ENCODE data around the gene IPO11.
"Not testable (repeated sequence)": the region's sequence is repeated elsewhere in the genome, so short reads cannot be mapped to it uniquely, and the experiment has no call there.

The IPO11 gene

DNA sequence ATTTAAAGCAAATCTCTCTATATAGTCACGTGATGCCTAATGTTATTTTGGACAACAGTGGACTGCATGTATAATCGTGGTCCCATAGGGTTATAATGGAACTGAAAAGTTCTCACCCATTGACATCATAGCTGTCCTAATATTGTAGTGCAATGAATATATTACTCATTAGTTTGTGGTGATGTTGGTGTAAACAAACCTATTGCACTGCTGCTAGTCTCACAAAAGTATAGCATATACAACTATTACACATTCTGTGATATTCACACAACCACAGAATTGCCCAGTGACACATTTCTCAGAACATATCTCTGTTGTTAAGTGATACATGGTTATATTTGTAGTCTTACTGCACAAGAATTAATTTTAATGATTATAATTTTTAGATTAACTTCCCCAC is 37.7 kb downstream of the IPO11 start:
- no peak for DNase-seq (ENCODE audit: low spot score)

DNA sequence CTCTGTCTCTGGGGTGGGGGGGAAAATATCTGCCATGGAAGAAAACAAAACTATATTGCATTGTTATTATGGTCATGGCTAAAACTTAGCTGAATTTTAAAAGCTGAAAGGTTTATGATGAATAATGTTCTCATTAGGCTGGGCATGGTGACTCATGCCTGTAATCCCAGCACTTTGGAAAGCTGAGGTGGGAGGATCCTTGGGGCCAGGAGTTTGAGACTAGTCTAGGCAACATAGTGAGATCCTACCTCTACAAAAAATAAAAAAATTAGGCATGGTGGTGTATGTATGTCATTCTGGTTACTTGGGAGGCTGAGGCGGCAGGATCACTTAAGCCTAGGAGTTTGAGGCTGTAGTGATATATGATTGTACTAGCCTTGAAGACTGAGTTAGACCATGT is 44.5 kb downstream of the IPO11 start:
- no peak for DNase-seq (ENCODE audit: low spot score)

DNA sequence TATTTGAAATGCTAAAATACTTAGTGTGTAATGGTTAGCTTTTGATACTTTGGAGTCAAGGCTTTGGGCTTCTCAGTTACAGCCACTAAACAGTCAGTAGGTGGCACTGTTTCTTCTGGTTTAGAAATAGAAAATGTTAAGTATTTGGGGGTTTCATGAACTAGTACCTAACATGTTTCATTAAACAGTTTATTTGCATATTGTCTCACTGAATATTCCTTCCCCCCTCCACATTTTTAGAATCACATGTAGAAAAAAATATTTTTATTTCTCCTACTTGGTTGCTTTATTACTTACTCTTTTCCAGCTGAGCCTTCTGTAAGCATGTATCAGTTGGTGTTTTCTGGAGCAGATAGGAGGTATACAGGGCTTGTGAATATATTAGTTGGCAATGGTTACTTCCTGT is 48.0 kb downstream of the IPO11 start:
- peak; percentile 65 for DNase-seq (ENCODE audit: low spot score)

DNA sequence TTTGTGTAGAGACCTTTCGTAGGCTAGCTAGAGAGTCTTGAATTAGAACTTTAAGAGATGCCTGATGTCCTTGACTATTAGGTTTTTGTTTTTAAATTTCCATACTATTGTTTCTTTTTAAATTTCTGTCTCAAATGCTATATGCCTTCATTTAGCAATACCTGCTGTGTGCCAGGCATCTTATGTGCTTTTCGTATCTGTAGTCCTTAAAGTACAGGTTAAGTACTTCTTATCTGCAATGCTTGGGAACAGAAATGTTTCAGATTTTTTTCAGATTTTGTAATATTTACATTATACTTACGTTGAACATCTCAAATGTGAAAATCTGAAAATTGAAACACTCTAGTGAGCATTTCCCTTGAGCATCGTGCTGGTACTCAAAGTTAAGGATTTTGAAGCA is 49.0 kb downstream of the IPO11 start:
- DNase-seq (ENCODE audit: low spot score): no peak

DNA sequence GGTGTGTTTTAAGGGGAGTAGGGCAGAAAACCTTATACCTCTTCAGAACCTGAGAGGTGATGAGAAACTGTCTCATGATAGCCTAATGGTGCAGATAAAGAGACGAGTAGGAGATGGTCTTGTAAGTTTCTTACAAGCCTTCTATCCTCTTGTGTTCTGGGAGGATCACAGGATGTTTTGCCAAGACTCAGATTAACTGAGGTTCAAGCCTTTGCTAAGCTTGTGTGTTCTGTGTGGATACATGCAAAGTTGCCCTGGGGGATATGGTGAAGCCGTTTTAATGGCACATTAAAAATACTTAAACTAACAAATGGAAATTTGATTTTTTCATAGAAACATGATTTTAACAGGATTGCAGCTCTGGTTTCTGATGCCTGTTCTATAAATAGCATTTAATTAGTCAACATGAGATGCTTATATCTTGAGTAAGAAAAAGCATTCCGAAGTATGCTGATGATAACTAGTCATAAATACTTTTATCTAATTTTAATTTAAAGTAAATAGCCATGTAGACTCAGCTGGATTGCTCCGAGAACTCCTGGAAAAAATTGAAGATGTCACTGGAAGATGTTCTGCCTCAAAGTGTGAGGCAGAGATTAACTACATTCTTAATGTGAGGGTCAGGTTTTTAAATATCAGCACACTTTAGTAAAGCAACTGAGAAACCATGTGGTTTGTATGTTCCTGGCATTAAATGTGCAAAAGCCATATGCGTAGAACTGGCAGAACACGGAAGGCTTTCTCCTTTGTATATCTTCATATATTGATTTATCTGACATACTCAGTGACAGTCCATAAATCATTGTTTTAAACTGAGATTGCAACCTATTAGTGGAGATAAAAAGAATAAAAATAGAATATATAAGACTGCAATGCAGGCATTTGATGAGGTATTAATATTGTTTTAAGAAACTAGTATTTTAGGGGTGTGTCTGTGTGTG is 53.7 kb downstream of the IPO11 start:
- DNase-seq (ENCODE audit: low spot score): no peak

DNA sequence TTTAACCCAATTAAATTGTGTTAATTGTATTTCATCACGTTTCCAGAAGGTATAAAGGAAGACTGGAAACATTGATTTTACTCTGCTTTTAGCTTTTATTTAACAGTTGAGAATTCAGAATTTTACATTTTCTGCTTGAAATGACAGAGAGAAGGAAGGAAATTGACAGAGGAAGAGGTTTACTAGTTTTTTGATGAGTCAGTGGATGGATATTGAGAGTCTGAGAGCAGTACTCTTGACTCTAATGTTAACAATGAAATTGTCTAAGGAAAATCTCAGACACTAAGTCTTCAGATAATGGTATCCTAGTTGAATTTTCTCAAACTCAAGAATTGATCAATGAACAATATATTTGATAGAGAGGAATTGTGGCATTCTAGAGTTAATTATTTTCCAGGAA is 60.6 kb downstream of the IPO11 start:
- DNase-seq (ENCODE audit: low spot score): no peak

GRCh38 chr5:62475072-62475471 is 62.5 kb downstream of the IPO11 start:
- DNase-seq (ENCODE audit: low spot score): no peak

GRCh38 chr5:62477801-62478200 is 65.2 kb downstream of the IPO11 start:
- DNase-seq (ENCODE audit: low spot score): no peak

GRCh38 chr5:62483556-62483955 is 71.0 kb downstream of the IPO11 start:
- no peak for DNase-seq (ENCODE audit: low spot score)

GRCh38 chr5:62486672-62487071 is 74.1 kb downstream of the IPO11 start:
- no peak for DNase-seq (ENCODE audit: low spot score)

DNA sequence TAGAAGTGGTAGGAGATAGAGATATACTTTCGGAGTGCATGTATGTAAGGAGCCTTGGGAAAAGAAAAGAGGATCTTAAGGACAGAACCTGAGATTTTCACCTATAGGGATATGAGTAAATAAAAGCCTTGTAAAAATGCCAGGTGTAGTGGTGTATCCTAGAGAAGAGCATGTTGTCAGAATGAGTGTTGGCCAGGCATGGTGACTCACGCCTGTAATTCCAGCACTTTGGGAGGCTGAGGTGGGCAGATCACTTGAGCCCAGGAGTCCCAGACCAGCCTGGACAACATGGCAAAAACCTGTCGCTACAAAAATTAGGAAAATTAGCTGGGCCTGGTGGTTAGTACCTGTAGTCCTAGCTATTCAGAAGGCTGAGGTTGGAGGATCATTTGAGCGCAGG is 76.0 kb downstream of the IPO11 start:
- DNase-seq (ENCODE audit: low spot score): no peak

GRCh38 chr5:62489471-62489870 is 76.9 kb downstream of the IPO11 start:
- DNase-seq (ENCODE audit: low spot score): no peak

DNA sequence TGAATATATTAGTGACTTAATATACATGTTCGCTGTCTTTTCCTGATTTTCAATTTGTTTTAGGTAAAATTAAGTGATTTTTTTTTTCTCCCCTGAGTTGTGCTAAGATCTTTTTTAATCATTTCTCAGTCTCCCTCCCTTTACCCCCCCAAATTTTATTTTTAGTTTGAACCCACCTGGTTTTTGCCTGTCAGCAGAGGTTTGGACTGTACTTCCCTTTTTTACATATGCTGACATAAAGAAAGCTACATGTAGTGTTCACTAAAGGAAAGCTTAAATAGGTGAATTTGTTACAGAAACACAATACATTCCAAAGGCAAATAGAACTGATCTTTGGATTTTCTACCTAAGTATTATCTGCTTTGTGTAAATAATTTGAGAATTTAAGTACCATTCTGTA is 82.2 kb downstream of the IPO11 start:
- DNase-seq (ENCODE audit: low spot score): no peak

- DNase-seq (ENCODE audit: low spot score): no peak
These were observed 84.3 kb downstream of the IPO11 start for GRCh38 chr5:62496876-62497275.

- DNase-seq (ENCODE audit: low spot score): no peak
These were observed 86.4 kb downstream of the IPO11 start for GRCh38 chr5:62498961-62499360.

GRCh38 chr5:62499756-62500155 is 87.2 kb downstream of the IPO11 start:
- DNase-seq (ENCODE audit: low spot score): no peak

GRCh38 chr5:62502456-62503101 is 90.0 kb downstream of the IPO11 start:
- DNase-seq (ENCODE audit: low spot score): no peak

DNA sequence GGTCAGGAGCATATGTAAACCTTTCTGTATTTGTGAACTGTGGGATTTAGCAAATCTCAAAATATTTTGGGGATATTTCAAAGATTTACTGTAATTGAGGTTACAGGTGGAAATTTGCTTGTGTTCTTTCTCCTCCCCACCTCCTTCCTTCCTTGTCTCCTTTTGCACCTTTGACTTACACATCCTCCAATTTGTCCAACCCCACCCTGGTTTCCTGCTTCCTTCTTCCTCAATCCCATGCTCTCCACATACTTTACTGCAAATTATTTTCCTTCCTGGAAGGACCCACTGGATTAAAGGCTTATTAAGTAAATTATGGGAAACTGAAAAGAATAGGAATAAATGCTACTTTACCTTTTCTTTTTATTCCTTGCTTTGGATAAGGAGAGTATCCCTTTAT is 91.6 kb downstream of the IPO11 start:
- DNase-seq (ENCODE audit: low spot score): no peak

GRCh38 chr5:62506659-62507460 is 94.3 kb downstream of the IPO11 start:
- DNase-seq (ENCODE audit: low spot score): no peak

DNA sequence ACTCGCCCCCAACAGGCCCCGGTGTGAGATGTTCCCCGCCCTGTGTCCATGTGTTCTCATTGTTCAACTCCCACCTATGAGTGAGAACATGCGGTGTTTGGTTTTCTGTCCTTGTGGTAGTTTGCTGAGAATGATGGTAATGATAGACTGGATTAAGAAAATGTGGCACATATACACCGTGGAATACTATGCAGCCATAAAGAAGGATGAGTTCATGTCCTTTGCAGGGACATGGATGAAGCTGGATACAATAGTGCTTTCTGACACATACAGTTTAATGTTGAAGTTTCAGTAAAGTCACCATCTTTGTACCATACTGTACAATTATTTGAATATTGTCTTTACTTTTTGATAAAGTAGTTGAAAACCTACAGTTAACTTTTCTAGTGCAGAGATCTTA is 96.2 kb downstream of the IPO11 start:
- DNase-seq (ENCODE audit: low spot score): not testable (repeated sequence)

GRCh38 chr5:62509806-62510205 is 97.2 kb downstream of the IPO11 start:
- DNase-seq (ENCODE audit: low spot score): no peak

DNA sequence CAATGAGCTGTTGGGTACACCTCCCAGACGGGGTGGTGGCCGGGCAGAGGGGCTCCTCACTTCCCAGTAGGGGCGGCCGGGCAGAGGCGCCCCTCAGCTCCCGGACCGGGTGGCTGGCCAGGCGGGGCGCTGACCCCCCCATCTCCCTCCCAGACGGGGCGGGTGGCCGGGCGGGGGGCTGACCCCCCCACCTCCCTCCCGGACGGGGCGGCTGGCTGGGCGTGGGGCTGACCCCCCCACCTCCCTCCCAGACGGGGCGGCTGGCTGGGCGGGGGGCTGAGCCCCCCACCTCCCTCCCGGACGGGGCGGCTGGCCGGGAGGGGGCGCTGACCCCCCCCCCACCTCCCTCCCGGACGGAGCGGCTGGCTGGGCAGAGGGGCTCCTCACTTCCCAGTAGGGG is 100.5 kb downstream of the IPO11 start:
- DNase-seq (ENCODE audit: low spot score): not testable (repeated sequence)
